Spleen (tissue), 7 donors: ENCODE measurements around the gene PDE6G.

Experiments used
- CTCF ChIP-seq, 11 experiments: fragments of 200-600 bp in 7 of 11; fragments of 450-650 bp in 4 of 11; sonication (generic) in 4 of 11; IDR thresholded peaks in 8 of 11; conservative IDR thresholded peaks in 3 of 11; 1 replicate in 7 of 11; 2 replicates in 4 of 11; pipeline versions ENCODE4 v1.4.0 to v1.8.0; 2016 to 2021; ENCODE audit warnings: antibody characterized with exemption in 11 of 11, inconsistent platforms in 4 of 11, mild to moderate bottlenecking in 1 of 11
- POLR2A ChIP-seq, 3 donors: fragments of 450-650 bp; IDR thresholded peaks; one replicate each; pipeline ENCODE4 v1.5.1; 2017; ENCODE audit warnings: antibody characterized with exemption in 3 of 3, mild to moderate bottlenecking in 1 of 3
- POLR2AphosphoS5 ChIP-seq, 3 donors: sonication (generic); formaldehyde crosslinking; IDR thresholded peaks; one replicate each; pipeline ENCODE4 v1.5.1; 2017; ENCODE audit warnings: antibody characterized with exemption in 3 of 3
- donor health status: DM: no; HTN: no; CAD: no; lungs with moderate emphysema.
- donor health status: DM: no; HTN: no; CAD: no.
- donor health status: DM: no; HTN: no; CAD: no.

GRCh38 chr17:81703747-81704654 is 47.7 kb upstream of the PDE6G start:
- no peak for TF ChIP-seq CTCF (IDR thresholded peaks at IDR 0.05 in 8 of 11, conservative IDR thresholded peaks at IDR 0.05 in 3 of 11)
- no peak for TF ChIP-seq POLR2A (IDR thresholded peaks at IDR 0.05)
- no peak for TF ChIP-seq POLR2AphosphoS5 (IDR thresholded peaks at IDR 0.05)
